ENCODE data around the gene KRTAP10-5. TPM values are rescaled to one million over a fixed set of nuclear protein-coding genes. Genes with fewer than 3 reads are reported as not detected.
"Not testable (repeated sequence)": the region's sequence is repeated elsewhere in the genome, so short reads cannot be mapped to it uniquely, and the experiment has no call there.

KRTAP10-5 gene
- total RNA-seq, 4 donors from 2014 or later: not detected

DNA sequence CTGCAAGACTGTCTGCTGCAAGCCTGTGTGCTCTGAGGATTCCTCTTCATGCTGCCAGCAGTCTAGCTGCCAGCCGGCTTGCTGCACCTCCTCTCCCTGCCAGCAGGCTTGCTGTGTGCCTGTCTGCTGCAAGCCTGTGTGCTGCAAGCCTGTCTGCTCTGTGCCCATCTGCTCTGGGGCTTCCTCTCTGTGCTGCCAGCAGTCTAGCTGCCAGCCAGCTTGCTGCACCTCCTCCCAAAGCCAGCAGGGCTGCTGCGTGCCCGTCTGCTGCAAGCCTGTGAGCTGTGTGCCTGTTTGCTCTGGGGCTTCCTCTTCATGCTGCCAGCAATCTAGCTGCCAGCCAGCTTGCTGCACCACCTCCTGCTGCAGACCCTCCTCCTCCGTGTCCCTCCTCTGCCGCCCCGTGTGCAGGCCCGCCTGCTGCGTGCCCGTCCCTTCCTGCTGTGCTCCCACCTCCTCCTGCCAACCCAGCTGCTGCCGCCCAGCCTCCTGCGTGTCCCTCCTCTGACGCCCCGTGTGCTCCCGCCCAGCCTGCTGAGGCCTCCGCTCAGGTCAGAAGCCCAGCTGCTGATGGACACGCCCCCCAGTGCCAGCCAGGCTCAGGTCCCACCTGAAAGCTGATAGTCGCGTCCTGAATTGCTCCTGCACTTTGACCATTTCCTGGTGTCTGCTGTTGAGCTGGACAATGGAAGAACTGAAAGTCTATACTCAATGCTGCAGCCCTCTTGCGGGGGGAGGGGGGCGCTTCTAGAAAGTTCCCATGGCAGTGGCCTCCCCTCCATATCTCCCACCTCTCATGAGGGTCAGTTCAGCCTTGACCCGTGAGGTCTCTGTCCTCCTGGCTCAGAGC is 5.7 kb downstream of the KRTAP10-5 start:
- Histone ChIP-seq H3K27ac (no peak overlapping the region), H3K27me3 (peaks cover 0 to 18% (median 2%) of the 10 kb centered on the region in 3 donors), H3K4me1 (no peaks in the 10 kb centered on the region), H3K4me3 (no peak overlapping the region), H3K36me3 (no peaks in the 10 kb centered on the region), H3K9me3 (no peaks in the 10 kb centered on the region)
- ATAC-seq (no peak), DNase-seq (no peak)
- TF ChIP-seq POLR2A (IDR thresholded peaks at IDR 0.05): no peak
- TF ChIP-seq, protein P1, sequence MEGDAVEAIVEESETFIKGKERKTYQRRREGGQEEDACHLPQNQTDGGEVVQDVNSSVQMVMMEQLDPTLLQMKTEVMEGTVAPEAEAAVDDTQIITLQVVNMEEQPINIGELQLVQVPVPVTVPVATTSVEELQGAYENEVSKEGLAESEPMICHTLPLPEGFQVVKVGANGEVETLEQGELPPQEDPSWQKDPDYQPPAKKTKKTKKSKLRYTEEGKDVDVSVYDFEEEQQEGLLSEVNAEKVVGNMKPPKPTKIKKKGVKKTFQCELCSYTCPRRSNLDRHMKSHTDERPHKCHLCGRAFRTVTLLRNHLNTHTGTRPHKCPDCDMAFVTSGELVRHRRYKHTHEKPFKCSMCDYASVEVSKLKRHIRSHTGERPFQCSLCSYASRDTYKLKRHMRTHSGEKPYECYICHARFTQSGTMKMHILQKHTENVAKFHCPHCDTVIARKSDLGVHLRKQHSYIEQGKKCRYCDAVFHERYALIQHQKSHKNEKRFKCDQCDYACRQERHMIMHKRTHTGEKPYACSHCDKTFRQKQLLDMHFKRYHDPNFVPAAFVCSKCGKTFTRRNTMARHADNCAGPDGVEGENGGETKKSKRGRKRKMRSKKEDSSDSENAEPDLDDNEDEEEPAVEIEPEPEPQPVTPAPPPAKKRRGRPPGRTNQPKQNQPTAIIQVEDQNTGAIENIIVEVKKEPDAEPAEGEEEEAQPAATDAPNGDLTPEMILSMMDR (IDR thresholded peaks at IDR 0.05 in 4 of 5, conservative IDR thresholded peaks at IDR 0.05 in 1 of 5): no peak
- intact Hi-C loops (cut with DNase I; ENCODE audit: low total_unique reads): no loop called here
- in situ Hi-C loops (cut with MboI; ENCODE audit: low sequenced_read_pairs in 4 of 4): no loop called here

DNA sequence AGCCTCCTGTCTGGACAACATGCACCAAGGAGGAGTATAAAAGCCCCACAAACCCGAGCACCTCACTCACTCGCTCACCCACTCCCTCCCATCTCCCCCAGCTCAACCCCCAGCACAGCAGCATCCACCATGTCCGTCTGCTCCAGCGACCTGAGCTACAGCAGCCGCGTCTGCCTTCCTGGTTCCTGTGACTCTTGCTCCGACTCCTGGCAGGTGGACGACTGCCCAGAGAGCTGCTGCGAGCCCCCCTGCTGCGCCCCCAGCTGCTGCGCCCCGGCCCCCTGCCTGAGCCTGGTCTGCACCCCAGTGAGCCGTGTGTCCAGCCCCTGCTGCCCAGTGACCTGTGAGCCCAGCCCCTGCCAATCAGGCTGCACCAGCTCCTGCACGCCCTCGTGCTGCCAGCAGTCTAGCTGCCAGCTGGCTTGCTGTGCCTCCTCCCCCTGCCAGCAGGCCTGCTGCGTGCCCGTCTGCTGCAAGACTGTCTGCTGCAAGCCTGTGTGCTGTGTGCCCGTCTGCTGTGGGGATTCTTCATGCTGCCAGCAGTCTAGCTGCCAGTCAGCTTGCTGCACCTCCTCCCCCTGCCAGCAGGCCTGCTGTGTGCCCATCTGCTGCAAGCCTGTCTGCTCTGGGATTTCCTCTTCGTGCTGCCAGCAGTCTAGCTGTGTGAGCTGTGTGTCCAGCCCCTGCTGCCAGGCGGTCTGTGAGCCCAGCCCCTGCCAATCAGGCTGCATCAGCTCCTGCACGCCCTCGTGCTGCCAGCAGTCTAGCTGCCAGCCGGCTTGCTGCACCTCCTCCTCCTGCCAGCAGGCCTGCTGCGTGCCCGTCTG is 6.6 kb downstream of the KRTAP10-5 start, which contains the start of gene KRTAP10-4:
TSS of gene KRTAP10-4 (plus strand) at position 100 of the 827 bp plus-strand sequence. CDS start at position 130, 30 bp downstream.
- DNase-seq; H3K27ac ChIP-seq; H3K4me3 ChIP-seq; intact Hi-C loops (cut with DNase I; ENCODE audit: low total_unique reads); H3K9me3 ChIP-seq; in situ Hi-C loops (cut with MboI; ENCODE audit: low sequenced_read_pairs in 4 of 4); ATAC-seq; H3K4me1 ChIP-seq; H3K36me3 ChIP-seq: not testable (repeated sequence)
- H3K27me3 ChIP-seq: peaks cover 0 to 18% (median 2%) of the 10 kb centered on the region in 3 donors

DNA sequence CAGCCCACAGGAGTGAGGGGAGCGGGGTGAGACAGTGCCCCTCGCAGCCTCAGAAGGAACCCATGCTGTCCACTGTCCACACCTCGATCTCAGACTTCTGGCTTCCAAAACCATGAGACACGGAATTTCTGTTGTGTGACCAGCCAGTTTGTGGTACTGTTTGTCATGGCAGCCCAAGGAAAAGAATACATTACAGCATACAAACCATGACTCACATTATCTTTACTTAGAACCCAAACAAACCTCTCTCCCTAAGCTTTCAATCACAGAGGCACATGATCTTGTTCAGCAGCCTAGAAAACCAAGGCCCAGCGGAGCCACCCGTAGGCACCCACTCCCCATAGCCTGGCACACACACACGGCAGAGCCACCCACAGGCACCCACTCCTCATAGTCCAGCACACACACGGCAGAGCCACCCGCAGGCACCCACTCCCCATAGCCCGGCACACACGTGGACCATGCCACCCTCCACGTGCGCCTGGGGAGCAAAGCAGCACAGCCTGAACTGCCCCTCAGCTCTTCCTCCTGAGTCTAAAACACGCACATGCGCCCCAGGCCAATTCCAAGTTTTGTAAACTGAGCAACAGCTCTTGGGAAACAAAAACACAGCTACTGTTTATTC is 7.3 kb downstream of the KRTAP10-5 start:
- in situ Hi-C loops (cut with MboI; ENCODE audit: low sequenced_read_pairs in 4 of 4) (no loop called here), intact Hi-C loops (cut with DNase I; ENCODE audit: low total_unique reads) (no loop called here)
- Histone ChIP-seq H3K27ac (no peak overlapping the region), H3K9me3 (no peaks in the 10 kb centered on the region), H3K4me3 (no peak overlapping the region), H3K4me1 (no peaks in the 10 kb centered on the region), H3K36me3 (no peaks in the 10 kb centered on the region), H3K27me3 (peaks cover 0 to 20% (median 2%) of the 10 kb centered on the region in 3 donors)
- ATAC-seq: no peak
- DNase-seq: no peak
- TF ChIP-seq, protein P1 (IDR thresholded peaks at IDR 0.05 in 4 of 5, conservative IDR thresholded peaks at IDR 0.05 in 1 of 5): no peak
- no peak for TF ChIP-seq POLR2A (IDR thresholded peaks at IDR 0.05)

DNA sequence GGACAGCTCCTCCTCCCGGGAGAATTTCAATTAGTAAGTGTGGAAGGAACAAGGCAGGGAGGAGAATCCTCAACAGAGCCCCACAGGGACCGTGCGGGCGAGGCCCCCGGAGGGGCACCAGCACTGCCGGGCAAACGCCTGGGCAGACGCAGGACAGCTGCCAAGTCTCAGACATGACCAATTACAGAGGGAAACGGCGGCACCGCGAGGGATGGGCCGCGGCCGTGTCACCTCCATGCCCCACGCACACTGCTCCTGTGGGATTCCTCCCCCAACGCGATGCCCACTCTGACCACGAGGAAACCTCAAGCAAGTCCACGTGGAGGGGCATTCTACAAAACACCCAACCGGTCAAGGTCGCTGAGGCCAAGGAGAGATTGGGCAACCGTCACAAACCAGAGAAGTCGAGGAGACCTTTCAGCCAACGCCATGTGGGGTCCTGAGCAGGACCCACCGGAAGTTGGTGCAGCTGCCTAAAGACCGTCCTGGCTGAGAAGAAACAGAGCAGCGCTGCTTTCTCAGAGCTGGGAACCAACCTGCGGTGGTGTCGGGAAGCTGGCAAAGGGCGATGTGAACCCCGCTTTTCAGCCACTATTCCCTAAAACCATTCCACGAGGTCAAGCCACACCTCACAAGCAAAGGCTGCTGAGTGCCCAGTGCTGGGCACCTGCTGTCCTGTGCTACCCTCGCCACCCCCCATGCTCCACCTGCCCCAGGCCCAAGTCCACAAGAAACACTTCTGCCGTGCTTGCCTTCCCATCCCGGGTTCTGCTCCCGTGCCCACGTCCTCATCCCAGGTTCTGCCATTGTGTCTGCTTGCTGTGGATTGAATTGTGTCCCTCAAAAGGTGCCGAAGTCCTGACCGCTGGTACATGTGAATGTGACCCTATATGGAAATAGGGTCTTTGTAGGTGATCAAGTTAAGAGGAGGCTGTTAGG is 8.3 kb downstream of the KRTAP10-5 start:
- ATAC-seq: no peak
- intact Hi-C loops (cut with DNase I; ENCODE audit: low total_unique reads): no loop called here

More for the DNA sequence above, 8.3 kb downstream of the KRTAP10-5 start:
- TF ChIP-seq, protein P1 (IDR thresholded peaks at IDR 0.05 in 4 of 5, conservative IDR thresholded peaks at IDR 0.05 in 1 of 5): no peak
- TF ChIP-seq POLR2A (IDR thresholded peaks at IDR 0.05): no peak
- no peaks in the 10 kb centered on the region for H3K9me3 ChIP-seq
- in situ Hi-C loops (cut with MboI; ENCODE audit: low sequenced_read_pairs in 4 of 4): no loop called here
- H3K4me1 ChIP-seq: no peaks in the 10 kb centered on the region
- peaks cover 0 to 23% (median 2%) of the 10 kb centered on the region in 3 donors for H3K27me3 ChIP-seq
- DNase-seq: no peak
- no peaks in the 10 kb centered on the region for H3K36me3 ChIP-seq
- H3K27ac ChIP-seq: no peak overlapping the region
- no peak overlapping the region for H3K4me3 ChIP-seq

All from gastrocnemius medialis (tissue), 4 donors.